ENCODE measurements around the gene PSMA2.
"Not testable (repeated sequence)": the region's sequence is repeated elsewhere in the genome, so short reads cannot be mapped to it uniquely, and the experiment has no call there.

DNA sequence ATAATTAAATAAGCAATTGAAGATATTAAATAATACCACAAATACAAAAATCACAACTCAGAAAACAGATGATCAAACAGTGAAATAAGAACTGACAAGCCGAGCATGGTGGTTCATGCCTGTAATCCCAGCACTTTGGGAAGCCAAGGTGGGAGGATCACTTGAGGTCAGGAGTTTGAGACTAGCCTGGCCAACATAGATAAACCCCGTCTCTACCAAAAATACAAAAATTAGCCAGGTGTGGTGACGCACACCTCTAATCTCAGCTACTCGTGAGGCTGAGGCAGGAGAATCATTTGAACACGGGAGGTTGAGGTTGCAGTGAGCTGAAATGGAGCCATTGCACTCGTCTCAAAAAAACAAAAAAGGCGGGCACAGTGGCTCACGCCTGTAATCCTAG lies 46.8 kb downstream of the PSMA2 start:
- TF ChIP-seq, protein P1, sequence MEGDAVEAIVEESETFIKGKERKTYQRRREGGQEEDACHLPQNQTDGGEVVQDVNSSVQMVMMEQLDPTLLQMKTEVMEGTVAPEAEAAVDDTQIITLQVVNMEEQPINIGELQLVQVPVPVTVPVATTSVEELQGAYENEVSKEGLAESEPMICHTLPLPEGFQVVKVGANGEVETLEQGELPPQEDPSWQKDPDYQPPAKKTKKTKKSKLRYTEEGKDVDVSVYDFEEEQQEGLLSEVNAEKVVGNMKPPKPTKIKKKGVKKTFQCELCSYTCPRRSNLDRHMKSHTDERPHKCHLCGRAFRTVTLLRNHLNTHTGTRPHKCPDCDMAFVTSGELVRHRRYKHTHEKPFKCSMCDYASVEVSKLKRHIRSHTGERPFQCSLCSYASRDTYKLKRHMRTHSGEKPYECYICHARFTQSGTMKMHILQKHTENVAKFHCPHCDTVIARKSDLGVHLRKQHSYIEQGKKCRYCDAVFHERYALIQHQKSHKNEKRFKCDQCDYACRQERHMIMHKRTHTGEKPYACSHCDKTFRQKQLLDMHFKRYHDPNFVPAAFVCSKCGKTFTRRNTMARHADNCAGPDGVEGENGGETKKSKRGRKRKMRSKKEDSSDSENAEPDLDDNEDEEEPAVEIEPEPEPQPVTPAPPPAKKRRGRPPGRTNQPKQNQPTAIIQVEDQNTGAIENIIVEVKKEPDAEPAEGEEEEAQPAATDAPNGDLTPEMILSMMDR (IDR thresholded peaks at IDR 0.05 in 4 of 5, conservative IDR thresholded peaks at IDR 0.05 in 1 of 5) = not testable (repeated sequence)
- TF ChIP-seq POLR2A (IDR thresholded peaks at IDR 0.05) = not testable (repeated sequence)

Measured in gastrocnemius medialis (tissue), 4 donors.